Loucy (cell line): Measurements from ENCODE around the gene INTS1.

Experiments used
- H2AFZ ChIP-seq: fragments of 200-600 bp; sonication (generic); 2 replicates; pipeline ENCODE4 v1.6.0; 2016; ENCODE audit warnings: antibody characterized with exemption, mild to moderate bottlenecking, low read length, moderate library complexity
- H3F3A ChIP-seq: fragments of 200-600 bp; 2 replicates; pipeline ENCODE4 v1.6.0; 2016; ENCODE audit warnings: antibody characterized with exemption, low read depth, mild to moderate bottlenecking
- H3K27me3 ChIP-seq: fragments of 200-600 bp; sonication (generic); 2 replicates; pipeline ENCODE4 v1.6.1; 2014; ENCODE audit warnings: low read length, mild to moderate bottlenecking; ENCODE audit not compliant: insufficient read depth, poor library complexity, severe bottlenecking
- H3K36me3 ChIP-seq: fragments of 200-600 bp; sonication (generic); 2 replicates; pipeline ENCODE4 v1.6.1; 2016; ENCODE audit warnings: low read length; ENCODE audit not compliant: insufficient read depth
- H3K4me1 ChIP-seq: fragments of 200-600 bp; sonication (generic); 2 replicates; pipeline ENCODE4 v1.5.1; 2014; ENCODE audit warnings: low read length, mild to moderate bottlenecking; ENCODE audit not compliant: insufficient read depth, poor library complexity, severe bottlenecking
- H3K4me2 ChIP-seq: fragments of 200-600 bp; sonication (generic); 2 replicates; pipeline ENCODE4 v1.6.0; 2014; ENCODE audit warnings: antibody characterized with exemption, low read length, low read depth, mild to moderate bottlenecking; ENCODE audit not compliant: poor library complexity, severe bottlenecking
- H3K4me3 ChIP-seq: fragments of 200-600 bp; sonication (generic); 2 replicates; pipeline ENCODE4 v1.5.1; 2014; ENCODE audit warnings: low read length, mild to moderate bottlenecking, mixed read lengths; ENCODE audit not compliant: poor library complexity, severe bottlenecking
- H3K79me2 ChIP-seq: fragments of 200-600 bp; sonication (generic); 2 replicates; pipeline ENCODE4 v1.6.1; 2014; ENCODE audit warnings: low read length; ENCODE audit not compliant: insufficient read depth
- H3K9ac ChIP-seq: fragments of 200-600 bp; sonication (generic); 2 replicates; pipeline ENCODE4 v1.6.0; 2014; ENCODE audit warnings: mild to moderate bottlenecking, low read depth, low read length, moderate library complexity; ENCODE audit not compliant: poor library complexity, severe bottlenecking
- H3K9me2 ChIP-seq: fragments of 200-600 bp; sonication (generic); replicated peaks from 2 replicates; pipeline ENCODE4 v1.6.1; 2016; ENCODE audit warnings: low read depth, low read length, mixed read lengths
- H3K9me3 ChIP-seq: fragments of 200-600 bp; sonication (generic); 2 replicates; pipeline ENCODE4 v1.6.1; 2014; ENCODE audit warnings: mild to moderate bottlenecking, antibody characterized with exemption, low read length, low read depth; ENCODE audit not compliant: insufficient read depth
- H4K20me1 ChIP-seq: fragments of 200-600 bp; sonication (generic); 2 replicates; pipeline ENCODE4 v1.6.0; 2014; ENCODE audit warnings: antibody characterized with exemption, low read length, mild to moderate bottlenecking; ENCODE audit not compliant: insufficient read depth, poor library complexity, severe bottlenecking
- CTCF ChIP-seq: fragments of 200-600 bp; sonication (generic); conservative IDR thresholded peaks from 2 replicates; pipeline ENCODE4 v1.5.1; 2014; ENCODE audit warnings: mild to moderate bottlenecking, antibody characterized with exemption, low read length
- EZH2phosphoT487 ChIP-seq: fragments of 200-600 bp; IDR thresholded peaks from 2 replicates; pipeline ENCODE4 v1.6.1; 2018; ENCODE audit warnings: antibody characterized with exemption, mild to moderate bottlenecking, moderate library complexity, borderline replicate concordance

The INTS1 gene

GRCh38 chr7:1530946-1531262 lies 26.7 kb upstream of the INTS1 start:
- Histone ChIP-seq H4K20me1 (peaks cover 48% of the 10 kb centered on the region), H3K9ac (peak overlapping the region; percentile 70), H3F3A (no peaks in the 10 kb centered on the region), H3K79me2 (peaks cover 58% of the 10 kb centered on the region), H3K4me3 (peak overlapping the region; percentile 88), H3K9me2 (no peaks in the 10 kb centered on the region), H3K27me3 (no peaks in the 10 kb centered on the region), H3K36me3 (peaks cover 6% of the 10 kb centered on the region; the same call in 1 of the 2 replicates), H3K4me1 (peaks cover 50% of the 10 kb centered on the region), H3K4me2 (peak overlapping the region; percentile 90), H3K9me3 (no peaks in the 10 kb centered on the region), H2AFZ (no peak overlapping the region)
- TF ChIP-seq CTCF (no peak), EZH2phosphoT487 (no peak)

- Histone ChIP-seq H3K4me1 (peaks cover 49% of the 10 kb centered on the region), H3F3A (no peaks in the 10 kb centered on the region), H4K20me1 (peaks cover 35% of the 10 kb centered on the region), H3K79me2 (peaks cover 44% of the 10 kb centered on the region), H3K36me3 (no peaks in the 10 kb centered on the region), H3K4me3 (peak overlapping the region; percentile 73), H3K4me2 (peak overlapping the region; percentile 69), H3K9me2 (no peaks in the 10 kb centered on the region), H3K9me3 (no peaks in the 10 kb centered on the region), H2AFZ (no peak overlapping the region), H3K9ac (peak overlapping the region; percentile 69), H3K27me3 (no peaks in the 10 kb centered on the region)
- TF ChIP-seq EZH2phosphoT487 (no peak), CTCF (no peak)
Measured at GRCh38 chr7:1529383-1530116, 25.4 kb upstream of the INTS1 start.

- peak overlapping the region; percentile 2 for H3K4me2 ChIP-seq
- H3K79me2 ChIP-seq: peaks cover 12% of the 10 kb centered on the region
- H3K9ac ChIP-seq: no peak overlapping the region
- H3K9me3 ChIP-seq: no peaks in the 10 kb centered on the region
- H2AFZ ChIP-seq: no peak overlapping the region
- H3K9me2 ChIP-seq: no peaks in the 10 kb centered on the region
- TF ChIP-seq CTCF (no peak), EZH2phosphoT487 (no peak)
- H3K36me3 ChIP-seq: no peaks in the 10 kb centered on the region
- H3K27me3 ChIP-seq: no peaks in the 10 kb centered on the region
- H3K4me1 ChIP-seq: peaks cover 24% of the 10 kb centered on the region
- no peaks in the 10 kb centered on the region for H3F3A ChIP-seq
- no peak overlapping the region for H3K4me3 ChIP-seq
- peaks cover 2% of the 10 kb centered on the region for H4K20me1 ChIP-seq
Measured at GRCh38 chr7:1526271-1526754, 22.1 kb upstream of the INTS1 start.
